ENCODE results near the gene PHTF2.

The PHTF2 gene

DNA sequence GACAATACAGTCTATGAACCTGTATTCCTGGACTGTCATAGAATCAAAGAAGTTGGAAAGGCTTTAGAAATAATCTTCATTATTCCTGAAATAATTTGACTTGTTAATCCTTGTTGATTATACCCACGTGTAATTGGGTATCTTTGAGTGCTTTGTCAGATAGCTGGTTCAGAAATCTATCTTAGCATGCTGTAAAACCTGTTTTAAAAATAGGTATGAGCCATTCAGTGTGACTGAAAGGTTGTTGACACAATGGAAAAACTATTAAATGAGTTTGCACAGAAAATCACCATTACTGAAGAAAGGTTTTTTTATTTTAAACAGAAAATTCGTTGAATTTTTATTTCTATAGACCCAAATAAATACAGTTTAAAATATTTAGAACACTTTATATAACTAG, 38.7 kb downstream of the PHTF2 start:
- ATAC-seq (ENCODE audit: insufficient read depth, low read depth) (no peak), DNase-seq (no peak)
- H3K9me3 ChIP-seq (ENCODE audit: insufficient read depth, low read length, severe bottlenecking), result no peaks in the 10 kb centered on the region
- H3K27ac ChIP-seq (ENCODE audit: low read length), result no peak overlapping the region
- H3K79me2 ChIP-seq (ENCODE audit: insufficient read depth, low read length), result peaks cover 71% of the 10 kb centered on the region
- peaks cover 7% of the 10 kb centered on the region for H4K20me1 ChIP-seq (ENCODE audit: insufficient read depth, low read length)
- H3K27me3 ChIP-seq (ENCODE audit: insufficient read depth, low read length, poor library complexity), result no peaks in the 10 kb centered on the region
- H3K4me1 ChIP-seq (ENCODE audit: insufficient read depth, low read length), result peaks cover 11% of the 10 kb centered on the region
- TF ChIP-seq EZH2 (IDR thresholded peaks at IDR 0.05; ENCODE audit: borderline replicate concordance, low read depth, low read length, severe bottlenecking), result no peak
- TF ChIP-seq, protein P1, sequence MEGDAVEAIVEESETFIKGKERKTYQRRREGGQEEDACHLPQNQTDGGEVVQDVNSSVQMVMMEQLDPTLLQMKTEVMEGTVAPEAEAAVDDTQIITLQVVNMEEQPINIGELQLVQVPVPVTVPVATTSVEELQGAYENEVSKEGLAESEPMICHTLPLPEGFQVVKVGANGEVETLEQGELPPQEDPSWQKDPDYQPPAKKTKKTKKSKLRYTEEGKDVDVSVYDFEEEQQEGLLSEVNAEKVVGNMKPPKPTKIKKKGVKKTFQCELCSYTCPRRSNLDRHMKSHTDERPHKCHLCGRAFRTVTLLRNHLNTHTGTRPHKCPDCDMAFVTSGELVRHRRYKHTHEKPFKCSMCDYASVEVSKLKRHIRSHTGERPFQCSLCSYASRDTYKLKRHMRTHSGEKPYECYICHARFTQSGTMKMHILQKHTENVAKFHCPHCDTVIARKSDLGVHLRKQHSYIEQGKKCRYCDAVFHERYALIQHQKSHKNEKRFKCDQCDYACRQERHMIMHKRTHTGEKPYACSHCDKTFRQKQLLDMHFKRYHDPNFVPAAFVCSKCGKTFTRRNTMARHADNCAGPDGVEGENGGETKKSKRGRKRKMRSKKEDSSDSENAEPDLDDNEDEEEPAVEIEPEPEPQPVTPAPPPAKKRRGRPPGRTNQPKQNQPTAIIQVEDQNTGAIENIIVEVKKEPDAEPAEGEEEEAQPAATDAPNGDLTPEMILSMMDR (IDR thresholded peaks at IDR 0.05; ENCODE audit: borderline replicate concordance, extremely low read depth, low read length, poor library complexity, severe bottlenecking), result no peak
- H3K4me3 ChIP-seq (ENCODE audit: low read depth in 1 of 2, low read length in 2 of 2), result no peak overlapping the region
- H3K36me3 ChIP-seq (ENCODE audit: insufficient read depth, low read length), result peaks cover 3% of the 10 kb centered on the region; the same call in 1 of the 2 replicates
- H2AFZ ChIP-seq (ENCODE audit: low read depth, low read length), result no peak overlapping the region
- H3K4me2 ChIP-seq (ENCODE audit: insufficient read depth, low read length), result no peak overlapping the region
- H3K9ac ChIP-seq (ENCODE audit: low read depth, low read length), result no peak overlapping the region

DNA sequence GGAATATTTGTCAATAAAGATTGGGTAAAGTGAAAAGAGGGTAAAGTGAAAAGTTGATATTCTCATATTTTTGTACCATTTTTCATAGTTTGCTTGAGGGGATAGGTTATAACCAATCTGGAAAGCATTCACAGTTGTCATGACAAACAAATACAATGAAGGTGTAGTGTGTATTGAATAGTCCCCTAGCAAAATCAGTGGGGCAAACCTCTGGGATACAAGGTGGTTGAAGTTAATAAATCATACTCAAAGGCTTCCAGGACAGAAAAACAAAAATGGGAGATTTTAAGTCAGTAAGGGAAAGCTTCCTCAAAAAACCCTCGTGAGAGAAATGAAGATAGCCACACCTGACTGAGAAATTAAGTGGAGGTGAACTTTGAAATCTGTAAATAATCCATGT, 39.4 kb downstream of the PHTF2 start:
- peaks cover 66% of the 10 kb centered on the region for H3K79me2 ChIP-seq (ENCODE audit: insufficient read depth, low read length)
- H3K9ac ChIP-seq (ENCODE audit: low read depth, low read length), result no peak overlapping the region
- ATAC-seq (ENCODE audit: insufficient read depth, low read depth) (no peak), DNase-seq (no peak)
- H2AFZ ChIP-seq (ENCODE audit: low read depth, low read length), result no peak overlapping the region
- no peaks in the 10 kb centered on the region for H3K27me3 ChIP-seq (ENCODE audit: insufficient read depth, low read length, poor library complexity)
- peaks cover 7% of the 10 kb centered on the region for H4K20me1 ChIP-seq (ENCODE audit: insufficient read depth, low read length)
- H3K36me3 ChIP-seq (ENCODE audit: insufficient read depth, low read length), result peaks cover 3% of the 10 kb centered on the region; the same call in 1 of the 2 replicates
- TF ChIP-seq, protein P1 (IDR thresholded peaks at IDR 0.05; ENCODE audit: borderline replicate concordance, extremely low read depth, low read length, poor library complexity, severe bottlenecking), result no peak
- no peak for TF ChIP-seq EZH2 (IDR thresholded peaks at IDR 0.05; ENCODE audit: borderline replicate concordance, low read depth, low read length, severe bottlenecking)
- H3K27ac ChIP-seq (ENCODE audit: low read length), result no peak overlapping the region
- H3K4me2 ChIP-seq (ENCODE audit: insufficient read depth, low read length), result no peak overlapping the region
- H3K4me1 ChIP-seq (ENCODE audit: insufficient read depth, low read length), result peaks cover 11% of the 10 kb centered on the region
- H3K4me3 ChIP-seq (ENCODE audit: low read depth in 1 of 2, low read length in 2 of 2), result no peak overlapping the region
- H3K9me3 ChIP-seq (ENCODE audit: insufficient read depth, low read length, severe bottlenecking), result no peaks in the 10 kb centered on the region

DNA sequence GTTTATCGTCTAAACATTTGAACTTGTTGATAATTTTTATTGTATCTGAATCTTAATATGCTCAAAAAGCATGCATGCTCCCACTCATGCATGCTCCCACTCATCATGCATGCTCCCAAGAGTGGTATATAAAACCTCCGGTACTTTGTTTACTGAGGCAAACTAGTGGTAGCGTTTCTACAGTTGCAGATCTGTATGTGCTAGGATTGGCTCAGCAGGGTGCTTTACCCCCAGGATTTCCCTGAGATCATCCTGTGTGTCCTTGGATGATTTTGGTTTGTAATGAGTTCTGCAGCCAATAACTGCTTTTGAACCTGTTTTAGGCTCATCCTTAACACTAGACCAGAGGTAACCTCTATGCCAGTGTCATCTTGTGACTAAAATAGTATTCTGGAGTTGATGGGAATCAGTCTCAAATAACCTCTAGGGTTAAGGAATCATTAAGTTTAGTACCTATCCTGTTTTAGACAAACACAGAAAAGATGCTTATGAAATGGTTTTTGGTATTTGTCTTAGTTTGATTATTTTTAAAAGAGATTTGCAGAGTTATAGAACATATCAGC, 40.4 kb downstream of the PHTF2 start:
- Histone ChIP-seq H3K9me3 (ENCODE audit: insufficient read depth, low read length, severe bottlenecking) (no peaks in the 10 kb centered on the region), H3K4me2 (ENCODE audit: insufficient read depth, low read length) (no peak overlapping the region), H3K9ac (ENCODE audit: low read depth, low read length) (no peak overlapping the region), H3K27ac (ENCODE audit: low read length) (no peak overlapping the region), H3K27me3 (ENCODE audit: insufficient read depth, low read length, poor library complexity) (no peaks in the 10 kb centered on the region), H2AFZ (ENCODE audit: low read depth, low read length) (no peak overlapping the region), H3K36me3 (ENCODE audit: insufficient read depth, low read length) (peaks cover 3% of the 10 kb centered on the region; the same call in 1 of the 2 replicates), H3K4me1 (ENCODE audit: insufficient read depth, low read length) (peaks cover 8% of the 10 kb centered on the region), H3K4me3 (ENCODE audit: low read depth in 1 of 2, low read length in 2 of 2) (no peak overlapping the region), H3K79me2 (ENCODE audit: insufficient read depth, low read length) (peaks cover 57% of the 10 kb centered on the region), H4K20me1 (ENCODE audit: insufficient read depth, low read length) (peaks cover 7% of the 10 kb centered on the region)
- no peak for TF ChIP-seq EZH2 (IDR thresholded peaks at IDR 0.05; ENCODE audit: borderline replicate concordance, low read depth, low read length, severe bottlenecking)
- TF ChIP-seq, protein P1 (IDR thresholded peaks at IDR 0.05; ENCODE audit: borderline replicate concordance, extremely low read depth, low read length, poor library complexity, severe bottlenecking), result no peak
- no peak for DNase-seq
- no peak for ATAC-seq (ENCODE audit: insufficient read depth, low read depth)

Data from DND-41 (cell line).